EH (cell line): ENCODE data around the gene VAC14.

Experiments used
- DNase-seq: peaks from one replicate; pipeline ENCODE4 v3.0.0-alpha.2; 2015; ENCODE audit warnings: low read depth

VAC14 gene

DNA sequence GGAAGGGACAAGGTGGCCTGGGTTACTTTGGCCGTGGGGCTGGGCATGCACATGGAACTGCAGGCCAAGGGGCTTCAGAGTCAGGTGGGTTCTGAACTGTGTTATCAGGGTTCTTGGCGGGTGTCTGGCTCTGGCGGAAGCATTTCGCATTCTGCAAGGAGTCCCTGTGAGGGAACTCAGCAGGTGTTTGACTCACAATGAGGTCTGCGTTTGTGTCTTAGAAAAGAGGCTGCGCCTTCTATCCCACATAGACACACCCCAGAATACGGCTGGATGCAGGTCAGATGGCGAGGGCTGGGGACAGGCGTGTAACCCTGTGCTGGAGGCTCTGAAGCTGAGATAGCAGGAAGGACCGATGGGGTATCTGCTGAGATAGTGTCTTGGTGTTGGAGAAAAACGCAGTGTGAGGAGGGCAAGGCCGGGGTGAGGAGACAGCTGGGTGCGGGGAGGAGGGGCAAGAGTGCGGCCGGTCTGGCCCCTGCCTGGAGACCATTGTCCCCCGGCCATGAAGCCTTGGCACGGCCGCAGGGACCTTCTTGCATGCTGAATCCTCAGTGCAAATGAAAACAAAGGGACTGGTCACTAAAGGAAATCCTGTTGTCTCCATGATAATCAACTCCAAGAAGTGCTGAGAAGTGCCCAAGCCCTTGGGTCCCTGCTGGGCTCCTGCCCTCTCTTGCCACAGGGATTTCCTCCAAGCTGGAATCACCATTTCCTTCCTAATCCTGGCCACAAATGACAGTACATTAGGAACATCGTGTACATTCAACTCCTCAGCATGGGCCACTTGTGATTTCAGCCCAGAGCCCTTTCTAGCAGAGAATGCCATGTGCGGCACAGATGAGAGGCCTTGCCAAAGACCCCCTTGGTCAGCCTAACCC lies 92.4 kb downstream of the VAC14 start:
- no peak for DNase-seq

DNA sequence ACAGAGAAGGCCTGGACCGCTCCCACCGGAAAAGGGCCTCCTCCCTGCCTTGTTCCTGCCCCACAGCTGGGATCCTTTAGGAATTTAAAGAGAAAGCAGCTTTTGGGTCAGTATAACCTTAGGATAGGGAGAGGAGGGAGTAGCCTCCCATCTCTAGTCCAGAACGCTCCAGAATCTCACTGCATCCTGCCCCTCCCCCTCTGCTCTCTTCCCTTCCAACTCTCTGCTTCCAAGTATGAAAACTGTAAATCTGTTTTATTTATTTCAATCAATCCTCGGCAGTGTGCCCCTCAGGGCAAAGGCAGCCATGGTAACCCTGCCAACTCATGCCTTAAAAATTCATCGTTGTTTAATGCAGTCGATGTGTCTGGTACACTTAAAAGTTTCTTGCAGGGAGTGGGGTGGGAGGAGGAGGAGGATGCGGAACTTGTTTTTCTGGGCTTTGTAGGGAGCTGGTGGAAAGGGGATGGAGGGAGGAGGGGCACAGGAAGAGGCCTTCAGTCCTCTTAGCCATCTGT lies 94.0 kb downstream of the VAC14 start:
- DNase-seq = peak; percentile 99

DNA sequence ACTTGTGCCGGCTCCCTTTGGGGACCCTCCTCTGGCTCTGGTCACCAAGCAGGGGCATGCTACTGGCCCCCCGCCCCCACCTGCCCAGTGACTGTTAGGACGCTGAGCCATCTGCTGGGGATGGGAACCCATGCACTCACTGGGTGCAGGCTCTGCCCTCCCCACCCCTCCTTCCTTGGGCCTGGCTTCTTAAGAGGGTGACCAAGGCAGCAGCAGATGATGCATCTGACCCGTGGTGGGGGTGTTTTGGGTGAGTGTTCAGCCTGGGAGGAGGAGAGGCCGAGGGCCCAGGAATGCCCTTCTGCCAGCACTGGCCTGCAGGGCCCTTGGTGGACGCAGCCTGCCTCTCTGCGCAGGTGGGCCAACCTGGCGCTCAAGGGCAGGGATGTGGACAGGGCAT lies 95.9 kb downstream of the VAC14 start:
- DNase-seq = peak; percentile 74

DNA sequence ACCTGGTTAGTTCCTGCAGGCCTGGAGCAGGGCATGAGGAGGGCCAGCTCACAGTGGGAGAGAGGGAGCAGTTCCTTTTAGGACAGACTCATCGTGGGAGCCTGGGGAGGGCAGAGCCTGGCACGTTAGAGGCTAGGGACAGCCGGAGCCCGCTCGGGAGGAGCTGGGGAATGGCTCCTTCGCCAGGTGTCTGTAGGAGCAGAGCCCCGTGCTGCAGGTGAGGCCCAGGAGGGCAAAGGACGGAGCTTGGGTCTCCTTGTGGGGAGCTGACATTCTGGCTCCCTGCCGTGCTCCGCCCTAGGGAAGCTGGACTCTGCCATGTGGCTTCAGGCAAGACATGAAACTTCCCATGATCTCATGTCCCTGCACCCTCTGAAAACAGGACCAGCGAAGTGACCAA lies 96.4 kb downstream of the VAC14 start:
- peak; percentile 56 for DNase-seq

DNA sequence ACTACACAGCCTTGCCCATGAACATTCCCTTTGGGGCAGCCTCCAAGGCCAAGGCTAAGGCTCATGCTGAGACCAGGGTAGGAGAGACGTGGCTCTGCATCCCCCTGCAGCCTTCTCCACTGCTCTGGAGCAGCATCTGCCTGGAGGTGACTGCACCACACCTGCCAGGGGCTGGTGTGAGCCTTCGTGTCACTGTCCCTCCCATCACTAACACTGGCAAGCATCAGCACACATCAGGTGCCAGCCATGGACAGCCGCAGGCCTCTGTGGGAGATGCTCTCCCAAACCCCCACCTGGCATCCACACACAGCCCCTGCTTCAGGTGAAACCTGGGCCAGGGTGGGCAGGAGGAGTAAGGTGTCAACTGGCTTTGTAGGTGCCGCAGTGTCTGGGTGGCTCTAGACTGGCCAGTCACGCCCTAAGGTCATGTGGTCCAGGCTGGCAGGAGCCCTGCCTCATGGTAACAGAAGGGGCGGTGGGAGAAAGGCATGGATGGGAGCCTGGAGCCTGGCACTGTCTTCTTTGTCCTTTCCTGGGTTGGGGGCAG lies 97.0 kb downstream of the VAC14 start:
- no peak for DNase-seq

DNA sequence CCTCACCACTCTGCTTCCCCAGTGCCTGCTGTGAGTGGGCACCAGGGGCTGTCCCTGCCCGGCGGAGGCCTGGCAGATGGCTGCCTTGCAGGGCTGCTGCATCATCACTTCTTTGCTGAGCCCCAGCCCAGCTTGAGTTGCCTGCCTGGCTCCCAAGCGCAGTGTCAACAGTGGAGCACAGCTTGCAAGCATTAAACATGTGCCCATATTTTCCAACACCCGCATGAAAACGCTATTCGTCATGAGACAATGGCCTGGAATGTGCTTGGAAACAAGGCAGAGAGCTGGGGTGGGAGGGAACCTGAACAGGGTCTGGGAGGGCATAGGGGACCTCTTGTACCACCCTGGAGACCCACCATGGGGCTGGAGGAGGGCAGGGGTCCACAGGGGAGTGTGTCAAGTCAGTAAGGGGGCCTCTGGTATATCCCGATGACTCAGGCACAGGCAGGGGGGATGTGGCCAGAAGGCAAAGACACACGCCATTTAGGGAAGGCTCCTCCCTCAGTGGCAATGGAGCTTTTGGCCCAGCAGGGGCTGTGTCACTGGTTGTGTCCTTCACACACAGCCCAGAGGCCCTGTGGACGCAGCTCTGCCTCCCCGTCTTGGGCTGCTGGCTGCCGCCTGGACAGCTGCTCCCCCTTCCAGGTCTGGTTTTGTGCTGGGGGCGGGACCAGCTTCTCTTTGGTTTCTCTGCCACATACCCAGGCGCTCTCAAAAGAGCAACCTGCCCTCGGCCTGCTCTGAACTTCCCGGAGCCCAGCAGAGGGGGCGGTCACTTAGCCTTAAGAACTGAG lies 97.7 kb downstream of the VAC14 start:
- DNase-seq = peak; percentile 97

DNA sequence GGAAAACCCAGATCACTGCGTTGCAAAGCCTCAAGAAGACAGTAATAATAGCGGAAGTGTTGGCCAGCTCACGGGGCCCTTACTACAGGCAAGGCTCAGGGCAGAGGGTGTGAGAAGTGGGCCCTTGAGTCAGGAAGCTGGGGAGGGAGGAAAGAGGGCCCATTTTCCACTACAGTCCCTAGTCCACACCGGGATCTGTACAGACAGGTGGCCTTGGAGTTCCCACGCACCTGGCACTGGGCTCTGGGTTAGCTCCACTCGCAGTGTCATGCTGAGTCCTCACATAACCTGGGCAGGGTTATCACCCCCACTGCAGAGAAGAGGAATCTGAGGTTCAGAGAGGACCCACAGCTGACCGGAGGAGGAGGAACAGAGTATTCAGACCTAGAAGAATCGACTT lies 98.3 kb downstream of the VAC14 start:
- DNase-seq = no peak

DNA sequence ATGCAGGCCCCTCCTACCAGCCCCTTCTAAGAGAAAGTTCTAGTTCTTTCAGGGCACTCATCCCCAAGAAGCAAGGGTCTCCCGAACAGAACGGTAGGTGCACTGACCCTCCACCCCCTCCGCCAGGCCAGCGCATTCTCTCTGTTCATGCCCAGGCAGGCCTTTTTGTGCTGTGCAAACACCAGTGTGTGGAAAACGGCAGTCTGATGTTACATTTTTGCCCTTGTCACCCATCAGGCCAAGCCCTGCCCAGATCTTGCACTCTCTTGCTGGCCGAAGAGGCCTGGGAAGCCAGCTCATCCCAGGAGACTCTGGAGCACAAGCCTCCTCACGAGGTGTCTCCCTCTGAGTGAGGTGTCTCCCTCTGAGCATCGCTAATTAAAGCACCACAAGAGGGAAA lies 99.0 kb downstream of the VAC14 start:
- peak; percentile 37 for DNase-seq

DNA sequence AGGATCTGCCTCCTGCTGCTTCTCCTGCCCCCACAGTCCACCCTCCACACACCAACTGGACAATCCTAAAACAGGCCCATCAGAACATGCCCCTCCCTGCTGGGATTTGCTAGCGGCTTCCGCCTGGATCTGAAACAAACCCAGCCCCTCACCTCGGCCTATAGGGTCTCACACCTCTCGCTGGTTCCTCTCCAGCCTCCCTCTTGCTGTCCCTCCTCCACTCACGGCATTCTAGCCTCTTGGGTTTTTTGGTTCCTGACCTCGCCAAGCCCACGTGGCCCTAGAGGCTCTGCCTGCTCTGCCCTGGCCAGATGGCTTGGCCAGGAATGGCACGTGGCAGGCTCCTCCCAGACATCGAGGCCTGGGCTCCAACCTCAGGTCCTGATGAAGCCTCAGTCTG lies 99.4 kb downstream of the VAC14 start:
- DNase-seq = no peak

DNA sequence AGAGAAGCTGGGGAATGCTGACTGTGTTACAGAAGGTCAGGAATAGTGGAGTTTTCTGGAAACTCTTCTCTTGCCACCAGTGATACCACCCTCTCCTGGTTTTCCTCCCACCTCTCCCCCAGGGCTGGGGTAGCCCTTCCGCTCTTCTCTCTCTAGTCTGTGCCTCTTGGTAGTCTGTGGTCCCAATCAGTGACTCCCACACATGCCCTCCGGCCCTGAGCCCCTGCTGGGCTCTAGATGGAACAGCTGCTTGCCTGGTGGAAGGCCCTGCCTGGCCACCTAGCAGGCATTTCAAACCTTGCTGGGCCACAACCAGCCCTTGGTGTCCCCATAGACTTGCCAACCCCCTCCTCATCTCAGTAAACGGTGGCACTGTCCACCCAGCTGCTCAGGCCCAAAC lies 99.9 kb downstream of the VAC14 start:
- no peak for DNase-seq

DNA sequence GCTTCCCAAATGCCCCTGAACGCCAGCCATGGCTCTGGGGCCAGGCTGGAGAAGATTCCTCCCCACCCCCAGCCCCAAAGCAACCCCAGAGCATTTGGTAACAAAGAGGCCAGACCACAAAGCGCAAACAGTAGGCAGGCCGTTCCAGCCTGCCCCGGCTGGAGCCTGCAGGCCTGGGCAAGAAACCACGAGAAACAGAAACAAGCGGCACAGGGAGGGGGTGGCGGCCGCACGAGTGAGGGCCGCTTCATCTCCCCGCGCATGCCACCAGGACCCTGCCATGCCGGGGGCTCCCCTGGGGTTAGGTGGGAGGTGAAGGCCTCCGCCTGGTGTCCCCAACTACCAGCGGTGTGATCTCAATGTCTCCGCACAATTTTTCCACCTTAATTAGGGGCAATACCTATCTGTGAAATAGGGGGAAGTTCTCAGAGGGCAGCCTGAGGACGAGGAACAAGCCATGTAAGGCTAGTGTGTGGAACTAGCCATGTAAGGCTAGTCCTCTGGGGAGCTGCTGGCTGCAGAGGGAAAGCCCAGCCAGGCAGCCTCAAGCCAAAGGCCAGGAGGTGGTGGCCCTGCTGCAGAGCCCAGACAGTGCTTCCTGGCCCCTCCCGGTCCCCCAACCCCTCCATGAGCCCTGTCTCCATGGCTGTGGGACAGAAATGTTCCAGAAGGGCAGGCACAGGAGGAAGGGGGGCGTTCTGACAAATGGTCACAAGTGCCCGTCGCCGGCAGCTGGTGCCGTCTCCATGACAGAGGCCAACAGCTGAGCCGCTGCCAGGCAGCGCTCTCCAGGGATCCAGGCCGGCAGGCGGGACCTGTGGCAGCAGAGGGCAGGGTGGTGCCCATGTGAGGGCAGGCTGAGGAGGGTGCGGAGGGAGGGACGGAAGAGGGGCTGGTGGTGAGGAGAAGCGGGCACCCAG lies 100.6 kb downstream of the VAC14 start:
- DNase-seq = no peak

DNA sequence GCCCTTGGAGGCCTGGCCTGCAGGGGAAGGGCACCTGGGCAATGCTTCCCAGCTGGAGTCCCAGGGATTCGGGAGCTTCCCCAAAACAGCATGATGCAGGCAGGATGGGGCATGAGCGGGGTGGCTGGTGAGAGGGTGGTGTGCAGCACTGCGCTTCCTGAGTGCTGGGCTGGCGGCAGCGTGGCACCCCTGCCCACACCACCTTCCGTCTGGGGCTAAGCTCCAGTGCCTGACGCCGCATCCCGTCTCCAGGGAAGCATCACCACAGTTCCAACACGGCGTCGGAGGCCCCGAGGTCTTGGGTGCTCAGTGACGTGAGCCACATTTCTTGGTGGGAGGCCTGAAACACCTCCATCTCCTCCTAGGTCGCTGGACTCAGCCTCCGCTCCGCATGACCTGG lies 101.3 kb downstream of the VAC14 start:
- DNase-seq = no peak

DNA sequence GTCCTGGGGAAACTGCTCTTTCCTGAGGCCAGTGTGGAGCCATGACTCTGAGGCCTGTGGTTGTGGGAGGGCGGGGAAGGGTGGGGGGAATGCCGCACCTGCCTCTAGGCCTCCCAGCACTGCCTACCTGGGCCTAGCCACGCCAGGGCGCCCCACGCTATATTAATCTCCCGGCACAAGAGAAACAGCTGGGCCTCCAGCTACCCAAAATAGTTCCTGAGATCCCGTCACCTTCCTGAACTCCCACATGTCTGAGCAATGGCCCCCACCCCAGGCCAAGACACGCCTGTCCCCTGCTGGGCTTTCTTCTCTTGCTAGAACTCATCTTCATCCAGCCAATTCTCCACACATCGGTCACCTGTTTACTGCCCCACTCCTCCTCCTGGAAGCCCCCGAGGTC lies 102.1 kb downstream of the VAC14 start:
- no peak for DNase-seq

DNA sequence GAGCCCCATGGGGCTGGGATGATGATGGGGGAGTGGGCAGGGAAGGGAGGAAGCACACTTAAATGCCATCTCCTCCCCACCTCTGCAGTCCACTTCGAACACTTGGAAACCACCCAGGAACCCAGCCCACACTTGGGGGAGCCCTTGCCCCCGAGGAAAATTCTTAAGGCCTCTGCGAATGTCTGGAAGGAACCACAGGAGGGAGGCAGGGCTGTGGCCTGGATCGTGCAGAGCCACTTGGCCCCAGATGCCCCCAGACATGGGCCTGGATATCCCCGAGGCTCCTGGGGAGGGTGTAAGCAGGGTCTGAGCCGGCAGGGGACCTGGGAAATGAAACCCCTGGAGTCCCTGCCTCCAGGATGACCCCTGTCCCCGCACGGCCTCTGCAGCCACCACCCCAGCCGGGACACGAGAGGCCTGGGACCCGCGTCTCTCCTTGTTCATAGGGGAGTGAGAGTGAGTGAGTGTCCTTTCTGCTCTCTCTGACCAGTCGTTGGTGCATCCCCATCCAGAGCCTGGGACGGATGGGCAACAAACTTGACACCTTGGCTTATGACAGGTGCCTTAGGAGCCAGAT lies 103.3 kb downstream of the VAC14 start:
- peak; percentile 86 for DNase-seq

DNA sequence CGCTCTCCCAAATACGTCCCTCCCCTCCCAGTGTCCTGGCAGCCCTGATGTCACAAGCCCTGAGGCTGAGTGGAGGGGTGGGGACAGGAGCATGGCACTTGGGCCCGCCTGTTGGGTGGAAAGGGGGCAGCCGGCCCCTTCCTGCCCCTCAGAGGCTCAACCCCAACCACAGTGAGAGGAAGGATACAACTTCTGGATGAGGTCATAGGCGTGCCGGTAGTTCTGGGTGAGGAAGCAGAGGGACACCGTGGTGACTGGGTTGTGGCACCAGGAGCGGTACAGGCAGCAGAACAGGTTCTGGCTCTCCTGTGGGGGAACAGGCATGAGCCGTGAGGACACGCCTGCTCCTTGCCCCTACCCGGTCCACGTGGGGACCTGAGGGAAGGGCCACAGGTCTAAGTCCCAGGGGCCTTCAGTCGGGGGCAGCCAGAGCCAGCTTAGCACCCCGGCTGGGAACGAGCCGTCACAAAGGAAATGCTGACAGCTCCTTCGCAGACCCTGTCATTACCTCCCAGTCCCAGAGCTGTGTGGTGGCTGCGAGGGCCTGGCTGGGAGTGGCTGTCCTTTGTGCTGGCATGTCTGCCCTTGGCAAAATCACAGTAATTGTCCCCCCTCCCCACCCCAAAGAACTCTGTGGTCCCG lies 103.9 kb downstream of the VAC14 start:
- DNase-seq = peak; percentile 31

DNA sequence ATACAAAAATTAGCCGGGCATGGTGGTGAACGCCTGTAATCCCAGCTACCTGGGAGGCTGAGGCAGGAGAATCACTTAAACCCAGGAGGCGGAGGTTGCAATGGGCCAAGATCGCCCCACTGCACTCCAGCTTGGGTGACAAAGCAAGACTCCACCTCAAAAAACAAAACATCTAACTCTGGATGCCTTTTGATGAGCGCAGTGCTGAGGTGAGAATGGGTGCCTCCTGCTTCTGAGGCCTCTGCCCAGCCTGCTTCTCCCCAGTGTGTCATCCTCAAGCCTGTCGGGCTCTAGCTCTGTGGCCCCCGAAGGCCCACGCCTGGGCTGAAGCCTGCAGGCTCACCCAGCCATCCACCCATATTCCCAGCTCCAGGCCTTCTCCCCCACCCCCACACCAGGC lies 104.6 kb downstream of the VAC14 start:
- DNase-seq = no peak

DNA sequence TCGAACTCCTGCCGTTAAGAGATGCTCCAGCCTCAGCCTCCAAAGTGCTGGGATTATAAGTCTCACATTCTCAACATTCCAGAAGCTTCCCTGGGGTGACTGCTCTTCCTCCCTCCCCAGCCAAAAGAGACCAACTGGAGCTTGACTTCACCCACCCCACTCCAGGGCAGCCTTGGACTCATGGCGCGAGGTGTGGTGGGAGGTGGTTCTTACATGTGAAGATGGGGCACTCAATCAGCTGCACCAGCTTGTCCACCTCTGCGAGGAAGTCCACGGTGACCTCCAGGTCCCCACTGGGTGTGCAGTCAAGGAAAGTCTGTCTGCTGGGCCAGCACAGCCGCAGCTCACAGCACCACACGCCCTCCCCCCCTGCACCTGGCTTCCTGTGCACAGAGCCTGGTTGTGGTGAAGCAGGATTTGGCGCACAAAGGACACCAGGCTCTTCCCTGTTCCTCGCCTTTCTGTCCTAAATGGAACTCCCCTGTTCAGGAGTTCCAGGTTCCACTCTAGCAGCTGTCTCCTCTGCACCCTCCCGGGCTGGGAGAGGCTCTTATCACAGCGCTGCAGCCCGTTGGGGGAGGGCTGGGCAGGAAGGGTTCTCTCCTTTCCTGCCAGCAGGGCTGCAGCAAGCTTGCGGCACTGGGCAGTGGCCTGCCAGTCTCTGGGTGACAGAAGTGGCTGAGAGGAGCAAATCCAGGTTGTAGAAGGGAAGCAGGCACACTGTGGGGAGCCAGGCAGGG lies 105.5 kb downstream of the VAC14 start:
- DNase-seq = peak; percentile 64

DNA sequence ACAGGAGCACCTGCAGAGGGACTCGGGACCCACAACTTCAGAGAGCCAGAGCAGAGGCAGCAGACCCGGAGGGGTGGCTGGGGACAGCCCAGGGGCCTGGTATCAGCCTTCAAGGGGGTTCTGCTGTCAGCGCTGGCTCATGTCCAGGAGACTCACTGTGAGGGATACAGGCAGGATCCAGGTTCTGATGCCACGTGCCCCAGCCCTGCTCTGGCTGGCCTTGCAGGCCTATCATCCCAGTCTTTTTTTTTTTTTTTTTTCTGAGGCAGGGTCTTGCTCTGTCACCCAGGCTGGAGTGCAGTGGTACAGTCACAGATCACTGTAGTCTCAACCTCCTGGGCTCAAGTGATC lies 106.1 kb downstream of the VAC14 start:
- no peak for DNase-seq

DNA sequence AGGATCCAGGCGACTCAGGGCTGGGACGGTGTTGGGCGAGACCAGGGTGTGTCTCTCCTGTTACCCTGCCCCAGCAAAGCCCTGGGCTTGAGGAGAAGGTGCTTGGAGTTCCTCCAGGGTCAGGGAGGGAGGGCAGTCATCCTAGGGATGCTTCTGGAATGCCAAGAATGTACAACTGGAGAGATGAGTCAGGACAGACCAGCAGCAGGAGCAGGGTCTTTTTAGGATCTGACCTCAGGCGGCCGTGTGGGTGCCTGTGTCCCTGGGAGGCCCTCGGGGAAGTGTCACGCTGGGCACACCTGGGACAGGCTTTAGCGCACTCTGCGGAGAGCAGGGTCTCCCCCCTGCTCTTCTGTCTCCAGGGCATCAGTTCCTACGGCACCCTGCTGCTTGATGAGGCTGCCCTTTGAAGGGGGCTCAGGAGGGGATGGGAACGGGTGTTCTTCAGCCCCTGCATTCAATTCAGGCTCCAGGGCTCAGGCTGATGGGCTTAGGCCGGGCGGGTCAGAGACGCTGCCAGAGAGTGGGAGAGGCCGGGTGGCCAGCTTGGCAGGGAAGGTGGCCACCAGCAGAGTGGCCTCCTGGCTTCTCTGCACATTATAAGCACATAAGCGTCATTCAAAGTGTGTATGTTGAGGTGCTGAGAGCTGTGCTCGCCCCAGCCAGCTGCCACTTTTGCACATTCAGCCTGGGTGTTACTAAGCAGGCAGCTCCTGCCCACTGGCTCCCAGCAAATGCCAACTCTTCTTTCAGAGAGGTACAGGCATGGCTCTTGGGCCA lies 106.7 kb downstream of the VAC14 start:
- peak; percentile 97 for DNase-seq
